ENCODE measurements around the gene ANXA2R.
"Not testable (repeated sequence)": the region's sequence is repeated elsewhere in the genome, so short reads cannot be mapped to it uniquely, and the experiment has no call there.

The ANXA2R gene

DNA sequence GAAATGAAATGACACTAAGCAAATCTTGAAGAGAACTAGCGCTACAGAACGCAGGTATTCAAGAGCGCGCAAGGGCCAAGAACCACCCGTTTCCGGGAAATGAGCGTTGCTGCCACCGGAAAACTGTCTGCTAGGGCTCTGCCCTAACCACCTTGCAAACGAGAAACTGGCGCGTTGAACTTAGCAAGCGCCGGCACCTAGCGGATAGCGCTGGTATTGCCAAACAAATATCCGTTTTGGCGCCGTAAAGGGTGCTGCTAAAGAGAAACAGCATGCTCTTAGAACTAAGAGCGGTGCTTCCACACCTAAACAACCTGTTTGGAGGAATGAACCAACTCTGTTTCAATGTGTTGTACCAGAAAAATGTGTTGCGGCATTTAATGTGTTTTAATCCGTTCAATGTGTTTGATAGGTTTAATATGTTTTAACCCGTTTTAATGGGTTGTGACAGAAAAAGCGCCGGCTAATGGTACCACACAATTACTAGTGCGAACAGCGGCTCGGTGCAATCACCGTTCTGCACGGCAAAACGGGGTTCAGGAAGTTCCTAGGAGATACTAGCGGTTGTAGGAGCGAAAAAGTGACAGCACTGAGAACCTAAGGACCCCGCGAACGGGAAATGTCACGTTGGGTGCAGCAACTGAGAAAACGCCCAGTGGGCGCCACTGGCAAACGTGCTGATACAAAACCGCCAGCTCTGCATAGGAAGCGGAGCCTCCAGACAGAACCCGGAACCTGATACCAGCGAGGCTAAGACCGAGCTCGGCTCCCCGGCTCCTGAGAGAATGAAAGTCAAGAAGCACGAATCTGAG, at the start of gene ANXA2R:
ANXA2R (minus strand) TSS at position 33 of the 812 bp plus-strand sequence. CDS start 273 bp downstream, outside the sequence.
- DNase-seq (ENCODE audit: low spot score) = peak; percentile 98

GRCh38 chr5:43086118-43086908, 46.2 kb upstream of the ANXA2R start:
- DNase-seq (ENCODE audit: low spot score) = not testable (repeated sequence)

GRCh38 chr5:43085453-43085852, 45.3 kb upstream of the ANXA2R start:
- no peak for DNase-seq (ENCODE audit: low spot score)

GRCh38 chr5:43084468-43084867, 44.3 kb upstream of the ANXA2R start:
- not testable (repeated sequence) for DNase-seq (ENCODE audit: low spot score)

DNA sequence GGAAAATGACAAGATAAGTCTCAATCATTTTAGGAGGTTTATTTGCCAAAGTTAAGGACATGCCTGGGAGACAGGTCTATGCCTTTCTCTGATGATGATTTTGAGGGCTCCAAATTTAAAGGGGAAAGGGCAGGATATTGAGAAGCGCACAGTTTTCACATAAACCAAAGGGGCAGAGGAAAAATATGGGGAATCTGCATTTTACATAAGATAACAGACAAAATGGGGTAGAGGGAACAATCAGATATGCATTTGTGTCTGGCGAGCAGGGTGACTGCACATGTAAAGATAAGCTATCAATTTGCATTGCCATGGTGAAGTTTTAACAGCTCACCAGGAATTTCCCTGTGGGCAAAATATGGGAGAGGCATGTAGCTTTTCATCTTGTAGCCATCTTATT, 41.2 kb upstream of the ANXA2R start:
- DNase-seq (ENCODE audit: low spot score) = not testable (repeated sequence)

- DNase-seq (ENCODE audit: low spot score) = no peak
Observed at GRCh38 chr5:43078956-43079355, 38.8 kb upstream of the ANXA2R start.

GRCh38 chr5:43077446-43078191, 37.5 kb upstream of the ANXA2R start:
- not testable (repeated sequence) for DNase-seq (ENCODE audit: low spot score)

DNA sequence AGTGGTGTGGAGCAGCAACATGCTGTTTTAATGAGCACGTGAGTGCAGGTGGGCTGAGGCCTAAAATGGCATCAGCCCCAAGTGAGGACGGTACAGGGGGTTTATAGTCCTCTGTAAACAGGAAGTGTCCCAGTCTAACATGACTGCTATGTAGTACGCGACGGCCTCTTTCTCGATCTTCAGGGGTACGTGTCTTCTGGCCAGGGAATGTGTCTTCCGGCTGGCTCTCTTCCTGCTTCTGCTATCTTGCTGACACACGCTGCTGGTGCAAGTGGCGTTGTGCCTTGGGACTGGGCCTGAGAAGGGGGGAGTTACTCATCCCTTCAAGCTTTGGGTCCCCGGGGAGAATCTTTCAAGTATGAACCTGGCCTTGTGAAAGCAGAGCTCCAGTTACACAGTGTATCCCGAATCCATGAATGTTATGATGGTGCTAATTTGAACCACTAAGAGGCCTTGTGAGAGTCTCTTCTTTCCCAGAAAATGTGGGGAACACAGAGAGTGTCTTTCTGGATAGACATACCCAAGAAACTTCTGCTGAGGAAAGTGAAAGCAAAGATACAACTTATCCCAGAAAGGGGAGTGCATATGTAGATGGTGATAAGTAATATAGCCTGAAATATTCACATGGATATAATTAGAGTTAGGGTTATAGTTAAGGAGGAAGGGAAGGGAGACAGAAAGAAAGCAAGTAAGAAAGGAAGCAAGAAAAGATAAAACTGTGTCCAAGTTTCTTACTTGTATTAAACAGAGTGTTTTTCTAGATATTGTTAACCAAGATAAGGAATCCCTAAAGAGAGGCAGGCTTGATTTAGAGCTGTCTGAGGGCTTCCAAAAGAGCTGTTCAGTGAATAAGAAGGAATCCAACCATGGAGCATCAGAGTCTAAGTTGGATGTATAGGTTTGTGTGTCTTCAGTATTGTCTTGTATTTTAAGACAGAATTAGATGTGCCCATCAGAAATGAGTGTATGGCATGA, 35.5 kb upstream of the ANXA2R start:
- DNase-seq (ENCODE audit: low spot score) = no peak

DNA sequence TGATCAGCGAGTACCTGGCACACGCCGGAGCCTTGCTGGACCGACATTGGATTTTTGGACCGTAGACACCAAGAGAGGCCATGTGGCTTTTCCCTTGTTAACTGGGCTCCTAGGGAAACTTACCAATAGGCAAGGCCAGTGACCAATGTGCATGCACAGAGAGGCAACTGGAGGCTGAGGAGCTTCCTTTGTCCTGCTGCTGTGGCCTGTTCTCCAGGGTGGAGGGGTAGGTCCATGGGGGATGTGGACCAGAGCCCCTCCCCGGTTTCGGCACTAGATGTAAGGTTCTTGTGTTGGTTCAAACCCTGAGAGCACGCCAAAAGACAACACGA, 34.8 kb upstream of the ANXA2R start:
- no peak for DNase-seq (ENCODE audit: low spot score)

DNA sequence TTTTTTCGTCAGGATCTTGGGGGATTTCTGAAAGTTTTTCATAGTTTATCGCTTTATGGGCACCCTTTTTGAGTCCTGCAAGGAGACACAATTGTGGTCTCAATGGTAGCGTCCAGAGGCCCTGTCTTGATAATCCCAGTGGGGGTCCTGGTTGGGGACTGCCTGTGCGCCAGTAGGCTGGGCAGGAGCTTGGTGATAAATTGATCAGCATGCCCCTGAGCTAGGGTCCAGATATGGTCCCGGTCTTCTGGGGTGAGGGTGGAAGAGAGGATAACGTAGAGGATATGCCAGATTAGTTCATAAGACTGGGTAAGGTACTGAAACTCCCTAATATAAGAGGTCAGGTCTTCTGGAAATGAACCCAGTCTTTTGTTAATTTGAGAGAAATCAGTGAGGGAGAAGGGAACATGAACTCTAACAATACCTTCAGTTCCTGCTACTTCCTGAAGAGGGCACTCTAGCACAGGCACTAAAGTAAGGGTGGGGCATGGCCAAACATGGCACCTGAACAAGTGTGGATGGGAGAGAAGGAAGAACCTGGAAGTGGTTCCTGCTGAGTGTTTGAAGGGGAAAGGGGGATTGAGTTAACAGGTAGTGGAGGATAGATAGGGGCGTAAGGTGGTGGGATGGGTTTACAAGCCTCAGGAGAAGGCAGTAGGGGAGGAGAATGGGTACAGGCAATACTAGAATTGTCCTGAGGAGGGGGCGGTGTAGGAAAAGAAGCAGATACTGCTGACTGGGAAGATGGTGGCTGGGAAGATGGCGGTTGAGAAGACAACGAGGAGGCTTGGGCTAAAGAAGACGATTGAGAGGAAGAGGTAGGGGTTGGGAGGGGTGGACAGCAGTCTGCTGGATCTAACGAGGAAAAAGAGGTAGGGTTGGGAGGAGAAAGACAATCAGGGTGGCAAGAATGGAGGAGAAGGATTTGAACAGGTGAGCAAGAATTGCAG, 33.8 kb upstream of the ANXA2R start:
- peak; percentile 80 for DNase-seq (ENCODE audit: low spot score)

GRCh38 chr5:43069401-43069720, 29.2 kb upstream of the ANXA2R start:
- DNase-seq (ENCODE audit: low spot score) = not testable (repeated sequence)

- no peak for DNase-seq (ENCODE audit: low spot score)
Observed at GRCh38 chr5:43068037-43068436, 27.9 kb upstream of the ANXA2R start.

DNA sequence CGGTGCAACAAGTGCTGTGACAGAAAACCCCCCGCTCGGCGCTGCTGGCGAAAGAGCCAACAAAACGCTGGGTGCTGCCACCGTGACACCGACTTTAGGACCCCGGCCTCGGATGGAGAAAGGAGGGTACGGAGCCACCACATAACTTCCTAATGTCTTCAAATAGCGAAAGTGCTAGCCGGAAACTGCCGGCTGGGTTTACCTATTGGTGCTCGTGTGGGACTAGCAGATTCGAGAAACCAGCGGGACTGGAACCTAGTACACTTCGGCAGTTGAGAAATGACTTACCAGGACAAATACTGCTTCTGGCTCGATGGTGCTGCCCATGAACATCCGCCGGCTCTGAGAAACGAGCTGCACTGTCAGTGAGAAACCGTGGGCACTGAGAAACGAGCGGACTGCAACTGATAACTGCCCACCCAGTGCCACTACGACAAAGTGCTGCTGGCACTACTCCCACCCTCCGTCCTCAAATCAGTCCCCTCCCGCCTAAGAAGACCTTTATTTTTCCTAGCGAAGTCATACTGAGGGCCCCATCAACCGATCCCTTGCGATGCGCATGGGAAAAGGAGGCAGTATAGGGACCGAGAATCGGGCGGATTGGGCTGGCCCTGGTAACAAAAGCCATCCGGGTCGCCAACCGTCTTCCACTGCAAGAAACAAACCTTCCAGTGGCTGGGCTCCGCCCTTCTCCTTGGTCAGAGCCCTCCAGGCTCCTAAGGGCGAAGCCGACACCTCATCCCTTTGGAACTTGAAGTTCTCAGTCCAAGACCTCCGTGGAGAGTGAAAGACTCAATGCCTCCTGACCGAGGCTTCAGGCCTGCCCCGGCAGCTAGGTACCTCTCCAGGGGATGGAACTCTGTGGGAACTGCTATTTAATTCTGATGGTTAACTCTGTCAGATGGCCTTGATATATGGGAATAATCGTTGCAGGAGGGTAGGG, 27.0 kb upstream of the ANXA2R start:
- DNase-seq (ENCODE audit: low spot score) = peak; percentile 93

DNA sequence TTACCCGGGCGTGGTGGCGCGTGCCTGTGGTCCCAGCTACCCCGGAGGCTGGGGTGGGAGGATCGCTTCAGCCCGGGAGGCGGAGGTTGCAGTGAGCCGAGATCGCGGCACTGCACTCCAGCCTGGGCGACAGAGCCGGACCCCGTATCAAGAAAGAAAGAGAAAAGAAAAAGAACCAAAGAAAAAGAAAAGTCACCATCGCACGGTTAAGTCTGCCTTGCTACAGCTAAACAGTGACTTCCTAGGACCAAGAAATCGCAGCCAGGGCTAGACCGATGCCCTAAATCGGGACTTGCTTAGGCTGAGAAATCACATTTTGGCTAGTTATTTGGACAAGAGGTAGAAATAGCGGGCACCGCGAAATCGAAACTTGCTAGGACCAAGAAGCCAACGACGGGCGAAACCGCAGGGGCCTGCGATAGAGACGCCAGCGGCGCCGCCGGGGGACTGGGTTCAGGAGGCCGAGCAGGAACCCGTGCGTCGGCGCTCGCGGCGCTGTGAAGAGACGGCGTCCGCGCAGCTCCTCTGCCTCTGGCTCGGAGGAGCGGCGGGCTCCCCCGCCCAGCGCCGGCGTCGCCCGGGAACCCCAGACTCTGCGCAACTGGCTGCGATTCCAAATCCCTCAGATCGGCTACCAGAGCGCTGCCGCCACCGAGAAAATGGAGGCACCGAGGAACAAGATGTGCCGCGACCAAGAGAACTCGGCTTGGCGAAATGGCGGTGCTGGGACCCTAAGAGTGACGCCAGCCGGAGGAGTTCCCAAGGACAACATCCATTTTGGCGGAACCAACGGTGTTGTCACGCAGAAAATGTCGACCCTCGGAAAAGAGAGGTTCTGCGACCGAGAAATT, 26.1 kb upstream of the ANXA2R start:
- peak; percentile 78 for DNase-seq (ENCODE audit: low spot score)

- peak; percentile 39 for DNase-seq (ENCODE audit: low spot score)
Observed at GRCh38 chr5:43065387-43065947, 25.3 kb upstream of the ANXA2R start.

DNA sequence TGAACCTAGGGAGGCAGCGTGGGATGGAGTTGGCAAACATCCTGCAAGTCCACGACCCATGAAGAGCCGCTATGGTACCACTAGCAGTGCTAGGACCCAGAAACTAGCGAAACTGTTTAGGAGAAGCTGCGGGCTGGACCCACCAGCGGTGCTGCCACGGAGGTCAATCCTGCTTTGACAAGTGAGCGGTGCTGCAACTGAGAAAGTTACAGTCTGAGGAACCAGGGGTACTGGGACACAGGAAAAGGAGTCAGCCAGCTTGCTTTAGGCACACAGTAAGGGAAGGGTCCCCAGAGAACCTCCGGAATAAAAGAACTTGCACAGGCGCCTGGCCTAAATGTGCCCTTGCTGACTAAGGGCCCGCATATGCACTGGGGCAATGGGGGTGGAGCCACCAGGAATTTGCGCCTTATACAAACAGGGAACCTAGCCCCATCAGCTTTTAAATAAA, 23.6 kb upstream of the ANXA2R start:
- no peak for DNase-seq (ENCODE audit: low spot score)

DNA sequence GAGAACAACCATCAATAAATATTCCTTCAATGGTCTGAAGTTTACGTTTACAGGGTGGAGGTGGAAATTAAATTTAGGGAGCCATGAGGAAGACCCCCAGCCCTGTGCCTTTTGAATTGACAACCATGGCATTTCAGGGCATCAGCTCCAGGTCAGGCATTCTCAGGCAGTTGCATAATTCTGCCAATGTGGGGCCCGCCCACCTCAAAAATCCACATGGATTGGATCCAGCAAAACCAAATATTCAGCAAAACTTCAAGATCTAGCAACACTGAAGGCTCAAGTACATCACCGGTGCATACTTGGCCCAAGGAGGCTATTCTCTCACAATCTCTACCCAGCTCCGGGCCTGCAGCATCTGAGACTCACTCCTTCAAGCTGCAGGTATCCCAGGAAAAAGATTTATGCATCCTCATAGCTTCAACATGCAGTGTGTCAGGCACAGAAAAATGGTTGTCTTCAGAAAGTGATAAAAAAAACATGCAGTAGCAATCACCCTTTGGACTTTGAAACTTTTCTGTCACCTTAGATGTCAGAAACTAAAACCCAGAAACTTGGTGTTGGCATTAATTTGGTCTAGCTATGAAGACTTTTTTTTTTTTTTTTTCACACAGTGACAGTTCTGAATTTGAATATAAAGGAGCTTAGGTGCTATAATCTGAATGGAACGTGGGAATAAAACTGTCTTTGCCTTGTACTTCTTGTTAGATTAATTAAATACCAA, 21.4 kb upstream of the ANXA2R start:
- DNase-seq (ENCODE audit: low spot score) = no peak
